Fibroblast of lung (primary cell): ENCODE results near the gene STRC.
"Not testable (repeated sequence)": the region's sequence is repeated elsewhere in the genome, so short reads cannot be mapped to it uniquely, and the experiment has no call there.

ENCODE experiments used
- CTCF ChIP-seq, 2 donors: IDR thresholded peaks in 1 of 2; conservative IDR thresholded peaks in 1 of 2; 1 replicate in 1 of 2; 2 replicates in 1 of 2; pipeline ENCODE4 v1.5.1; 2011 to 2012; ENCODE audit warnings: low read length in 2 of 2, control low read depth in 1 of 2, inconsistent platforms in 1 of 2, low read depth in 1 of 2, mild to moderate bottlenecking in 1 of 2
- EZH2 ChIP-seq: IDR thresholded peaks from 2 replicates; pipeline ENCODE4 v1.5.1; 2012; ENCODE audit warnings: low read length, control low read depth, mild to moderate bottlenecking; ENCODE audit errors: missing control alignments

- TF ChIP-seq EZH2; CTCF (conservative IDR thresholded peaks at IDR 0.05 in 1 of 2, IDR thresholded peaks at IDR 0.05 in 1 of 2; ENCODE audit: low read depth in 1 of 2, low read length in 2 of 2): not testable (repeated sequence)
Observed at GRCh38 chr15:43662293-43662692, 43.7 kb upstream of the STRC start.
